Inflammatory macrophage treated with lipopolysaccharide for 1 hour (primary cell): ENCODE measurements around the gene AQP9.
A peak's percentile ranks its signal among the peaks of the same experiment; 100 is the strongest.

ENCODE experiments used
- DNase-seq, 2 donors: peaks; one replicate each; pipeline ENCODE4 v3.0.0-alpha.2; 2020 to 2022

Gene AQP9

GRCh38 chr15:58141894-58142293 lies 3.7 kb downstream of the AQP9 start:
- DNase-seq = peak in 1 of 2 donors; percentile 16

GRCh38 chr15:58142827-58143461 lies 4.8 kb downstream of the AQP9 start:
- DNase-seq = peak; percentile 18 to 39

GRCh38 chr15:58145606-58146005 lies 7.4 kb downstream of the AQP9 start:
- DNase-seq = peak; percentile 45 to 50

- no peak for DNase-seq
These were observed 8.0 kb downstream of the AQP9 start for GRCh38 chr15:58146211-58146610.

- DNase-seq = peak; percentile 92 to 97
These were observed 8.6 kb downstream of the AQP9 start for GRCh38 chr15:58146749-58147148.

GRCh38 chr15:58147171-58147611 lies 9.0 kb downstream of the AQP9 start:
- peak; percentile 94 to 95 for DNase-seq

GRCh38 chr15:58148120-58148519 lies 9.9 kb downstream of the AQP9 start:
- DNase-seq = no peak

- no peak for DNase-seq
These were observed 10.7 kb downstream of the AQP9 start for GRCh38 chr15:58148633-58149445.

GRCh38 chr15:58154769-58155168 lies 16.6 kb downstream of the AQP9 start:
- DNase-seq = no peak

- no peak for DNase-seq
These were observed 21.7 kb downstream of the AQP9 start for GRCh38 chr15:58159827-58160386.

GRCh38 chr15:58161436-58161930 lies 23.3 kb downstream of the AQP9 start:
- DNase-seq = no peak

- no peak for DNase-seq
These were observed 25.8 kb downstream of the AQP9 start for GRCh38 chr15:58163985-58164384.

- DNase-seq = no peak
These were observed 26.7 kb downstream of the AQP9 start for GRCh38 chr15:58164926-58165325.

GRCh38 chr15:58165661-58166060 lies 27.5 kb downstream of the AQP9 start:
- DNase-seq = no peak

- no peak for DNase-seq
These were observed 29.0 kb downstream of the AQP9 start for GRCh38 chr15:58167095-58167691.

GRCh38 chr15:58169934-58170333 lies 31.8 kb downstream of the AQP9 start:
- no peak for DNase-seq

- DNase-seq = no peak
These were observed 33.4 kb downstream of the AQP9 start for GRCh38 chr15:58171476-58172061.

- no peak for DNase-seq
These were observed 36.5 kb downstream of the AQP9 start for GRCh38 chr15:58174709-58175108.

GRCh38 chr15:58175955-58176354 lies 37.8 kb downstream of the AQP9 start:
- no peak for DNase-seq

GRCh38 chr15:58178668-58179067 lies 40.5 kb downstream of the AQP9 start:
- DNase-seq = no peak

- no peak for DNase-seq
These were observed 41.0 kb downstream of the AQP9 start for GRCh38 chr15:58179206-58179605.

GRCh38 chr15:58179741-58180381 lies 41.7 kb downstream of the AQP9 start:
- no peak for DNase-seq
